GM23248 (cell line): ENCODE data around the gene RNPS1.

ENCODE experiments used
- EZH2 ChIP-seq: fragments of 200-600 bp; sonication (generic); IDR thresholded peaks from 2 replicates; pipeline ENCODE4 v1.6.1; 2018; ENCODE audit warnings: antibody characterized with exemption, mild to moderate bottlenecking; ENCODE audit not compliant: insufficient read depth, poor library complexity, severe bottlenecking
- EZH2phosphoT487 ChIP-seq: fragments of 200-600 bp; sonication (generic); IDR thresholded peaks from 2 replicates; pipeline ENCODE4 v1.6.1; 2018; ENCODE audit warnings: antibody characterized with exemption, moderate library complexity, mild to moderate bottlenecking, low read depth; ENCODE audit not compliant: insufficient read depth

GRCh38 chr16:2236337-2237101 is 31.4 kb downstream of the RNPS1 start, which contains the start of gene DNASE1L2:
- no peak for TF ChIP-seq EZH2phosphoT487
- no peak for TF ChIP-seq EZH2
